ENCODE data around the gene MATN1. TPM values are rescaled to one million over a fixed set of nuclear protein-coding genes. Genes with fewer than 3 reads are reported as not detected.
A peak's percentile ranks its signal among the peaks of the same experiment; 100 is the strongest.

The MATN1 gene
- total RNA-seq, 3 donors from 2014 or later: 2.0 to 2.9 (median 2.3) TPM

GRCh38 chr1:30734106-30734505 is 10.7 kb upstream of the MATN1 start:
- no peak for DNase-seq

GRCh38 chr1:30733493-30733892 is 10.1 kb upstream of the MATN1 start:
- Mint-ChIP-seq H3K4me3 (no peak overlapping the region), H3K4me1 (ENCODE audit: low read depth) (peaks cover 25% of the 10 kb centered on the region), H3K36me3 (ENCODE audit: insufficient read depth) (peaks cover 42% of the 10 kb centered on the region), H3K9me3 (no peaks in the 10 kb centered on the region), H3K27me3 (ENCODE audit: low read depth) (no peaks in the 10 kb centered on the region)
- ATAC-seq (no peak), DNase-seq (no peak)

More at GRCh38 chr1:30734106-30734505, 10.7 kb upstream of the MATN1 start:
- no peak for ATAC-seq
- Mint-ChIP-seq H3K4me3 (no peak overlapping the region), H3K4me1 (ENCODE audit: low read depth) (peaks cover 30% of the 10 kb centered on the region), H3K27me3 (ENCODE audit: low read depth) (no peaks in the 10 kb centered on the region), H3K36me3 (ENCODE audit: insufficient read depth) (peaks cover 47% of the 10 kb centered on the region), H3K9me3 (no peaks in the 10 kb centered on the region)

GRCh38 chr1:30732277-30732996 is 9.1 kb upstream of the MATN1 start:
- ATAC-seq (peak in 1 of 2 donors; percentile 9), DNase-seq (no peak)
- no peaks in the 10 kb centered on the region for H3K9me3 Mint-ChIP-seq
- H3K4me1 Mint-ChIP-seq (ENCODE audit: low read depth): peaks cover 23% of the 10 kb centered on the region
- H3K36me3 Mint-ChIP-seq (ENCODE audit: insufficient read depth): peaks cover 31% of the 10 kb centered on the region
- H3K4me3 Mint-ChIP-seq: no peak overlapping the region
- H3K27me3 Mint-ChIP-seq (ENCODE audit: low read depth): no peaks in the 10 kb centered on the region

- DNase-seq (no peak), ATAC-seq (peak; percentile 51 to 58)
- H3K4me3 Mint-ChIP-seq: no peak overlapping the region
- H3K4me1 Mint-ChIP-seq (ENCODE audit: low read depth): peaks cover 25% of the 10 kb centered on the region
- no peaks in the 10 kb centered on the region for H3K9me3 Mint-ChIP-seq
- peaks cover 27% of the 10 kb centered on the region for H3K36me3 Mint-ChIP-seq (ENCODE audit: insufficient read depth)
- H3K27me3 Mint-ChIP-seq (ENCODE audit: low read depth): no peaks in the 10 kb centered on the region
Measured at GRCh38 chr1:30731806-30732276, 8.5 kb upstream of the MATN1 start.

- Mint-ChIP-seq H3K9me3 (no peaks in the 10 kb centered on the region), H3K4me3 (no peak overlapping the region), H3K36me3 (ENCODE audit: insufficient read depth) (peaks cover 25% of the 10 kb centered on the region), H3K4me1 (ENCODE audit: low read depth) (peaks cover 25% of the 10 kb centered on the region), H3K27me3 (ENCODE audit: low read depth) (no peaks in the 10 kb centered on the region)
- DNase-seq (no peak), ATAC-seq (peak; percentile 35 to 38)
Measured at GRCh38 chr1:30731109-30731805, 7.9 kb upstream of the MATN1 start.

- DNase-seq (no peak), ATAC-seq (no peak)
- Mint-ChIP-seq H3K27me3 (ENCODE audit: low read depth) (no peaks in the 10 kb centered on the region), H3K4me3 (no peak overlapping the region), H3K9me3 (no peaks in the 10 kb centered on the region), H3K36me3 (ENCODE audit: insufficient read depth) (peaks cover 19% of the 10 kb centered on the region), H3K4me1 (ENCODE audit: low read depth) (peaks cover 25% of the 10 kb centered on the region)
Measured at GRCh38 chr1:30730346-30731108, 7.1 kb upstream of the MATN1 start.

- Mint-ChIP-seq H3K9me3 (no peaks in the 10 kb centered on the region), H3K36me3 (ENCODE audit: insufficient read depth) (peaks cover 16% of the 10 kb centered on the region), H3K4me1 (ENCODE audit: low read depth) (peaks cover 25% of the 10 kb centered on the region), H3K27me3 (ENCODE audit: low read depth) (no peaks in the 10 kb centered on the region), H3K4me3 (no peak overlapping the region)
- no peak for ATAC-seq
- DNase-seq: no peak
Measured at GRCh38 chr1:30729901-30730300, 6.5 kb upstream of the MATN1 start.

GRCh38 chr1:30728832-30729638 is 5.7 kb upstream of the MATN1 start:
- H3K9me3 Mint-ChIP-seq: no peaks in the 10 kb centered on the region
- H3K36me3 Mint-ChIP-seq (ENCODE audit: insufficient read depth): peaks cover 11% of the 10 kb centered on the region
- no peak overlapping the region for H3K4me3 Mint-ChIP-seq
- H3K4me1 Mint-ChIP-seq (ENCODE audit: low read depth): peaks cover 23% of the 10 kb centered on the region
- H3K27me3 Mint-ChIP-seq (ENCODE audit: low read depth): no peaks in the 10 kb centered on the region
- no peak for DNase-seq
- ATAC-seq: no peak

- Mint-ChIP-seq H3K4me3 (no peak overlapping the region), H3K9me3 (no peaks in the 10 kb centered on the region), H3K4me1 (ENCODE audit: low read depth) (peaks cover 25% of the 10 kb centered on the region), H3K27me3 (ENCODE audit: low read depth) (no peaks in the 10 kb centered on the region), H3K36me3 (ENCODE audit: insufficient read depth) (peaks cover 10% of the 10 kb centered on the region)
- ATAC-seq (no peak), DNase-seq (no peak)
Measured at GRCh38 chr1:30728340-30728739, 5.0 kb upstream of the MATN1 start.

GRCh38 chr1:30727824-30728223 is 4.4 kb upstream of the MATN1 start:
- Mint-ChIP-seq H3K9me3 (no peaks in the 10 kb centered on the region), H3K4me1 (ENCODE audit: low read depth) (peaks cover 25% of the 10 kb centered on the region)
- ATAC-seq: no peak

GRCh38 chr1:30726773-30727684 is 3.6 kb upstream of the MATN1 start:
- DNase-seq (no peak), ATAC-seq (no peak)
- Mint-ChIP-seq H3K27me3 (ENCODE audit: low read depth) (no peaks in the 10 kb centered on the region), H3K9me3 (no peaks in the 10 kb centered on the region), H3K4me1 (ENCODE audit: low read depth) (peaks cover 26% of the 10 kb centered on the region), H3K36me3 (ENCODE audit: insufficient read depth) (peaks cover 3% of the 10 kb centered on the region), H3K4me3 (no peak overlapping the region)

More at GRCh38 chr1:30727824-30728223, 4.4 kb upstream of the MATN1 start:
- no peaks in the 10 kb centered on the region for H3K27me3 Mint-ChIP-seq (ENCODE audit: low read depth)
- H3K36me3 Mint-ChIP-seq (ENCODE audit: insufficient read depth): peaks cover 9% of the 10 kb centered on the region
- no peak overlapping the region for H3K4me3 Mint-ChIP-seq
- DNase-seq: no peak

- ATAC-seq (no peak), DNase-seq (no peak)
- H3K4me1 Mint-ChIP-seq (ENCODE audit: low read depth): peaks cover 23% of the 10 kb centered on the region
- peaks cover 3% of the 10 kb centered on the region for H3K36me3 Mint-ChIP-seq (ENCODE audit: insufficient read depth)
- no peaks in the 10 kb centered on the region for H3K27me3 Mint-ChIP-seq (ENCODE audit: low read depth)
- H3K9me3 Mint-ChIP-seq: no peaks in the 10 kb centered on the region
- no peak overlapping the region for H3K4me3 Mint-ChIP-seq
Measured at GRCh38 chr1:30726236-30726635, 2.9 kb upstream of the MATN1 start.

GRCh38 chr1:30725450-30726095 is 2.2 kb upstream of the MATN1 start:
- H3K4me3 Mint-ChIP-seq: no peak overlapping the region
- DNase-seq (no peak), ATAC-seq (no peak)
- peaks cover 24% of the 10 kb centered on the region for H3K4me1 Mint-ChIP-seq (ENCODE audit: low read depth)
- H3K36me3 Mint-ChIP-seq (ENCODE audit: insufficient read depth): peaks cover 3% of the 10 kb centered on the region
- no peaks in the 10 kb centered on the region for H3K9me3 Mint-ChIP-seq
- no peaks in the 10 kb centered on the region for H3K27me3 Mint-ChIP-seq (ENCODE audit: low read depth)

Measured in activated T-cell treated with anti-CD3 and anti-CD28 coated beads, Interleukin-2, amount 50 U/mL, for 4 hours (primary cell).